GM12878 (cell line): ENCODE data around the gene UBL4A.

Experiments used
- CTCF ChIP-seq, 3 experiments: IDR thresholded peaks in 2 of 3; conservative IDR thresholded peaks in 1 of 3; 2 replicates each; pipeline ENCODE4 v1.5.1; 2011; ENCODE audit warnings: low read depth in 3 of 3, low read length in 3 of 3, mild to moderate bottlenecking in 3 of 3, control low read depth in 2 of 3, moderate library complexity in 2 of 3, inconsistent platforms in 1 of 3, mixed read lengths in 1 of 3; ENCODE audit not compliant: control insufficient read depth in 2 of 3, insufficient read depth in 1 of 3; ENCODE audit errors: extremely low read depth in 1 of 3
- MAX ChIP-seq: IDR thresholded peaks from 2 replicates; pipeline ENCODE4 v1.6.1; 2012; ENCODE audit warnings: low read depth, low read length, improper control_type of control experiment
- MYC ChIP-seq: IDR thresholded peaks from 2 replicates; pipeline ENCODE4 v1.6.1; 2011; ENCODE audit warnings: mild to moderate bottlenecking, low read length, moderate library complexity, inconsistent platforms; ENCODE audit not compliant: insufficient read depth, insufficient replicate concordance, insufficient read length, severe bottlenecking
- NFIC ChIP-seq: IDR thresholded peaks from 2 replicates; pipeline ENCODE4 v1.6.1; 2012; ENCODE audit warnings: low read depth, mild to moderate bottlenecking, inconsistent platforms, low read length, moderate library complexity
- POLR2A ChIP-seq: IDR thresholded peaks from 2 replicates; pipeline ENCODE4 v1.6.1; 2011; ENCODE audit warnings: low read depth, mild to moderate bottlenecking, low read length
- SUZ12 ChIP-seq: fragments of 200-600 bp; sonication (generic); IDR thresholded peaks from one replicate; pipeline ENCODE4 v1.6.1; 2018; ENCODE audit warnings: antibody characterized with exemption, mild to moderate bottlenecking; ENCODE audit not compliant: unreplicated experiment
- USF2 ChIP-seq: IDR thresholded peaks from 2 replicates; pipeline ENCODE4 v1.6.1; 2011; ENCODE audit warnings: low read depth, low read length, improper control_type of control experiment, borderline replicate concordance

GRCh38 chrX:154436374-154436982 lies 49.9 kb downstream of the UBL4A start:
- no peak for TF ChIP-seq POLR2A
- no peak for TF ChIP-seq USF2
- TF ChIP-seq NFIC, result no peak
- no peak for TF ChIP-seq CTCF (IDR thresholded peaks at IDR 0.05 in 2 of 3, conservative IDR thresholded peaks at IDR 0.05 in 1 of 3; ENCODE audit: control insufficient read depth in 2 of 3, extremely low read depth in 1 of 3, insufficient read depth in 1 of 3, low read depth in 3 of 3, low read length in 3 of 3)
- no peak for TF ChIP-seq SUZ12
- TF ChIP-seq MYC, result no peak
- TF ChIP-seq MAX, result no peak
